Measurements from ENCODE around the gene ZBTB38. TPM values are rescaled to one million over a fixed set of nuclear protein-coding genes. Genes with fewer than 3 reads are reported as not detected.

Gene ZBTB38
- total RNA-seq, 1 experiment from 2014 or later, result 46.7 TPM

DNA sequence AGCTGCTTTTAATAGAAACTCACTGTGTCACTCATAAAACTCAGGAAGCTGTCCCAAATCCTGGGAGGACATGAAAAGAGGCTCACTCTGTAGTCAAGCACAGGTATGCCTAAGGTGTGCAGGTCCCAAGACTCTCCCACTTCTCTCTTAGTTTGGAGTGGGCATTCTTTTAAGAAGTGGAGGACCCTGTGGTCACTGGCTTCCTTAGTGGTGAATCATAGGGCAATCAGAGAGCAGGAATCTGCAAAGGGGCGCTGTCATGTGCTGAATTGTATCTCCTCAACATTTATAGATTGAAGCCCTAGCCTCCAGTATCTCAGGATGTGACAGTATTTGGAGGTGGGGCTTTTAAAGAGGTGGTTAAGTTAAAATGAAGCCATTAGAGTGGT, 47.2 kb upstream of the ZBTB38 start:
- ChIA-PET CTCF (no interaction called here), POLR2A (no interaction called here)
- no TSS peak for BruUV-seq (replicated peaks)
- H3K4me3 ChIP-seq (ENCODE audit: low read depth in 2 of 2, low read length in 2 of 2), result no peak overlapping the region
- ATAC-seq, result no peak
- DNase-seq (ENCODE audit: low read depth, low spot score), result no peak
- H3K36me3 ChIP-seq (ENCODE audit: control insufficient read depth, insufficient read depth, low read length), result no peaks in the 10 kb centered on the region
- intact Hi-C loops (cut with micrococcal nuclease; ENCODE audit: unreplicated experiment), result no loop called here
- TF ChIP-seq, protein P1, sequence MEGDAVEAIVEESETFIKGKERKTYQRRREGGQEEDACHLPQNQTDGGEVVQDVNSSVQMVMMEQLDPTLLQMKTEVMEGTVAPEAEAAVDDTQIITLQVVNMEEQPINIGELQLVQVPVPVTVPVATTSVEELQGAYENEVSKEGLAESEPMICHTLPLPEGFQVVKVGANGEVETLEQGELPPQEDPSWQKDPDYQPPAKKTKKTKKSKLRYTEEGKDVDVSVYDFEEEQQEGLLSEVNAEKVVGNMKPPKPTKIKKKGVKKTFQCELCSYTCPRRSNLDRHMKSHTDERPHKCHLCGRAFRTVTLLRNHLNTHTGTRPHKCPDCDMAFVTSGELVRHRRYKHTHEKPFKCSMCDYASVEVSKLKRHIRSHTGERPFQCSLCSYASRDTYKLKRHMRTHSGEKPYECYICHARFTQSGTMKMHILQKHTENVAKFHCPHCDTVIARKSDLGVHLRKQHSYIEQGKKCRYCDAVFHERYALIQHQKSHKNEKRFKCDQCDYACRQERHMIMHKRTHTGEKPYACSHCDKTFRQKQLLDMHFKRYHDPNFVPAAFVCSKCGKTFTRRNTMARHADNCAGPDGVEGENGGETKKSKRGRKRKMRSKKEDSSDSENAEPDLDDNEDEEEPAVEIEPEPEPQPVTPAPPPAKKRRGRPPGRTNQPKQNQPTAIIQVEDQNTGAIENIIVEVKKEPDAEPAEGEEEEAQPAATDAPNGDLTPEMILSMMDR (IDR thresholded peaks at IDR 0.05), result no peak
- TF ChIP-seq TCF7L2 (IDR thresholded peaks at IDR 0.05; ENCODE audit: low read depth, low read length) (no peak), POLR2AphosphoS5 (IDR thresholded peaks at IDR 0.05; ENCODE audit: low read depth, low read length) (no peak), SIN3A (IDR thresholded peaks at IDR 0.05; ENCODE audit: borderline replicate concordance, insufficient read depth, low read depth, low read length) (no peak)
- TF ChIP-seq, protein P2, sequence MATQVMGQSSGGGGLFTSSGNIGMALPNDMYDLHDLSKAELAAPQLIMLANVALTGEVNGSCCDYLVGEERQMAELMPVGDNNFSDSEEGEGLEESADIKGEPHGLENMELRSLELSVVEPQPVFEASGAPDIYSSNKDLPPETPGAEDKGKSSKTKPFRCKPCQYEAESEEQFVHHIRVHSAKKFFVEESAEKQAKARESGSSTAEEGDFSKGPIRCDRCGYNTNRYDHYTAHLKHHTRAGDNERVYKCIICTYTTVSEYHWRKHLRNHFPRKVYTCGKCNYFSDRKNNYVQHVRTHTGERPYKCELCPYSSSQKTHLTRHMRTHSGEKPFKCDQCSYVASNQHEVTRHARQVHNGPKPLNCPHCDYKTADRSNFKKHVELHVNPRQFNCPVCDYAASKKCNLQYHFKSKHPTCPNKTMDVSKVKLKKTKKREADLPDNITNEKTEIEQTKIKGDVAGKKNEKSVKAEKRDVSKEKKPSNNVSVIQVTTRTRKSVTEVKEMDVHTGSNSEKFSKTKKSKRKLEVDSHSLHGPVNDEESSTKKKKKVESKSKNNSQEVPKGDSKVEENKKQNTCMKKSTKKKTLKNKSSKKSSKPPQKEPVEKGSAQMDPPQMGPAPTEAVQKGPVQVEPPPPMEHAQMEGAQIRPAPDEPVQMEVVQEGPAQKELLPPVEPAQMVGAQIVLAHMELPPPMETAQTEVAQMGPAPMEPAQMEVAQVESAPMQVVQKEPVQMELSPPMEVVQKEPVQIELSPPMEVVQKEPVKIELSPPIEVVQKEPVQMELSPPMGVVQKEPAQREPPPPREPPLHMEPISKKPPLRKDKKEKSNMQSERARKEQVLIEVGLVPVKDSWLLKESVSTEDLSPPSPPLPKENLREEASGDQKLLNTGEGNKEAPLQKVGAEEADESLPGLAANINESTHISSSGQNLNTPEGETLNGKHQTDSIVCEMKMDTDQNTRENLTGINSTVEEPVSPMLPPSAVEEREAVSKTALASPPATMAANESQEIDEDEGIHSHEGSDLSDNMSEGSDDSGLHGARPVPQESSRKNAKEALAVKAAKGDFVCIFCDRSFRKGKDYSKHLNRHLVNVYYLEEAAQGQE (IDR thresholded peaks at IDR 0.05; ENCODE audit: insufficient read depth in 1 of 2, low read depth in 2 of 2, low read length in 1 of 2), result no peak
- no peaks in the 10 kb centered on the region; the same call in 1 of the 2 replicates for H3K9me3 ChIP-seq (ENCODE audit: control insufficient read depth, insufficient read depth, low read depth, low read length)
- H3K4me1 ChIP-seq (ENCODE audit: control insufficient read depth, insufficient read depth, low read length), result no peaks in the 10 kb centered on the region
- no peak overlapping the region for H3K27ac ChIP-seq (ENCODE audit: low read length)
- in situ Hi-C loops (cut with HindIII; ENCODE audit: low pct_unique_long_range_greater_than_20kb, low sequenced_read_pairs), result no loop called here
- no peaks in the 10 kb centered on the region for H3K27me3 ChIP-seq (ENCODE audit: control insufficient read depth, insufficient read depth, low read length)

DNA sequence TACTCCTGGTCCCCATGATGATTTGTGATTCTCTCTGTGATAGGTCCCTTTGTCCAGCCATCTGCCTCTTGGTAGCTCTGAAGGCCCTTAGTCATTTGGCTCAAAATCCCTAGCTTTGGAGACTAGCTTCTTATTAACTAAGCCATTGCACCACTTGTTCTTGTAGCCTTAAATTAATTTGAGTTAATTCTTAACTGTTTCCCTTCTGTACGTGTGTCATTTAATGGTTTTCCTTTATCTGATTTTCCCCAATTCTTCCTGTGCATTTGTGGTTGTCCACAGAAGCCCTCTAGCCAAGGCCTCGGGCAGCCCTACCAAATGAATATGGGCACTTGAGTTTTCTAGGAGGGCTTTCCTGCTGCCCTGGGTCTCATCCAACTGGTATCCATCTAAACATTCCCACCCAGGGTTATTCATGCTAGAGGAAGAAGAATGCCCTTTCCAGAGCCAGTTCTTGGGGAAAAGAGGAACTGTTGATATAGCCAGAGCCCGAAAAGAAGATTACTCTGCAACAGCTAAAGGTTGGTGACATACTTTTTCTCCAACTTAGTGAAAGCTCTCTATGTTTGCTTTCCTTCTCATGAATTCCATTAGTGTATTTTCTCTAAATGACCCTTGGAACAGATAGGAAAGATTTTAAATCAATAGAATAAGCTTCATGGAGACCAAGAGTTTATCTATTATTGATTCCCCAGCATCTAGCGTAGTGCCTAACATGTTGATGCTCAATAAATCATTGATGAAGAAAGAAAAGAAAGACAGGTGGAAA, 44.2 kb upstream of the ZBTB38 start:
- ATAC-seq, result no peak
- Histone ChIP-seq H3K27ac (ENCODE audit: low read length) (no peak overlapping the region), H3K4me1 (ENCODE audit: control insufficient read depth, insufficient read depth, low read length) (no peaks in the 10 kb centered on the region), H3K27me3 (ENCODE audit: control insufficient read depth, insufficient read depth, low read length) (no peaks in the 10 kb centered on the region), H3K9me3 (ENCODE audit: control insufficient read depth, insufficient read depth, low read depth, low read length) (no peaks in the 10 kb centered on the region), H3K36me3 (ENCODE audit: control insufficient read depth, insufficient read depth, low read length) (no peaks in the 10 kb centered on the region), H3K4me3 (ENCODE audit: low read depth in 2 of 2, low read length in 2 of 2) (no peak overlapping the region)
- TF ChIP-seq, protein P1 (IDR thresholded peaks at IDR 0.05), result no peak
- TF ChIP-seq POLR2AphosphoS5 (IDR thresholded peaks at IDR 0.05; ENCODE audit: low read depth, low read length) (no peak), SIN3A (IDR thresholded peaks at IDR 0.05; ENCODE audit: borderline replicate concordance, insufficient read depth, low read depth, low read length) (no peak)
- TF ChIP-seq, protein P2 (IDR thresholded peaks at IDR 0.05; ENCODE audit: insufficient read depth in 1 of 2, low read depth in 2 of 2, low read length in 1 of 2), result no peak
- POLR2A ChIA-PET, result no interaction called here
- BruUV-seq (replicated peaks), result no TSS peak
- CTCF ChIA-PET, result no interaction called here
- in situ Hi-C loops (cut with HindIII; ENCODE audit: low pct_unique_long_range_greater_than_20kb, low sequenced_read_pairs), result no loop called here
- intact Hi-C loops (cut with micrococcal nuclease; ENCODE audit: unreplicated experiment), result no loop called here
- DNase-seq (ENCODE audit: low read depth, low spot score), result no peak
